Measurements from ENCODE around the gene NQO2. TPM values are rescaled to one million over a fixed set of nuclear protein-coding genes. Genes with fewer than 3 reads are reported as not detected.
"Not testable (repeated sequence)": the region's sequence is repeated elsewhere in the genome, so short reads cannot be mapped to it uniquely, and the experiment has no call there.

The NQO2 gene
- total RNA-seq, 2 donors from 2014 or later = 50.8 to 199 TPM

DNA sequence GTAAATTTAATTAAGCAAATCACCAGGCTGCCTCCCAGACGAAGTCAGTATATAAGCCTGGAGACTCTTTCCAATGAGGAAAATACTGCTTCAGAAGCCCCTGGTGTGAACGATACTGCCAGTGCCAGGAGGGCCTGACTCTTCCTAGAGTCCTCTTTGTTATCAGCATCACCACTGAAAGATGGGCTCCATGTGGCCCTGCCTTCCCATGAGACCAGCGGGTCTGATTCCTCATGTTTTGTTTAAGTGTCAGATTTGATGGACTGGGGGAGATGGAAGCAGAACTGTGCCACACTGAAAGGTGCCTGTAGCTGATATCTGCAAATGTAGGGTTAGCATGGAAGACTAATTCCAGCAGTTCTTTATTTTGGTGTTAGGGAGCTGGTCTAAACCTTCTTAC lies 7.9 kb downstream of the NQO2 start:
- no peak overlapping the region for H3K9ac ChIP-seq (ENCODE audit: extremely low read depth, low read length, poor library complexity, severe bottlenecking)
- no peak overlapping the region for H3K4me3 ChIP-seq (ENCODE audit: low read length)
- H3K4me1 Mint-ChIP-seq = no peaks in the 10 kb centered on the region
- H3K36me3 ChIP-seq (ENCODE audit: control insufficient read depth, insufficient read depth, low read length) = peaks cover 57% of the 10 kb centered on the region
- H3K9me3 ChIP-seq (ENCODE audit: control insufficient read depth, low read length) = peaks cover 38% of the 10 kb centered on the region
- H3K4me1 ChIP-seq (ENCODE audit: control insufficient read depth, insufficient read depth, low read length) = no peaks in the 10 kb centered on the region
- DNase-seq = no peak
- H3K27me3 Mint-ChIP-seq (ENCODE audit: insufficient read depth) = no peaks in the 10 kb centered on the region
- no peaks in the 10 kb centered on the region for H3K27me3 ChIP-seq (ENCODE audit: control insufficient read depth, insufficient read depth, low read length, poor library complexity, severe bottlenecking)
- no peak overlapping the region for H3K4me3 Mint-ChIP-seq
- peaks cover 49% of the 10 kb centered on the region for H3K9me3 Mint-ChIP-seq
- no peak overlapping the region for H3K27ac Mint-ChIP-seq
- WGBS, 2 experiments (ENCODE audit: insufficient coverage in 1 of 2, insufficient read length in 1 of 2) = 89 to 95% methylated on average over 2 to 3 of the region's 3 CpGs
- TF ChIP-seq, protein P1, sequence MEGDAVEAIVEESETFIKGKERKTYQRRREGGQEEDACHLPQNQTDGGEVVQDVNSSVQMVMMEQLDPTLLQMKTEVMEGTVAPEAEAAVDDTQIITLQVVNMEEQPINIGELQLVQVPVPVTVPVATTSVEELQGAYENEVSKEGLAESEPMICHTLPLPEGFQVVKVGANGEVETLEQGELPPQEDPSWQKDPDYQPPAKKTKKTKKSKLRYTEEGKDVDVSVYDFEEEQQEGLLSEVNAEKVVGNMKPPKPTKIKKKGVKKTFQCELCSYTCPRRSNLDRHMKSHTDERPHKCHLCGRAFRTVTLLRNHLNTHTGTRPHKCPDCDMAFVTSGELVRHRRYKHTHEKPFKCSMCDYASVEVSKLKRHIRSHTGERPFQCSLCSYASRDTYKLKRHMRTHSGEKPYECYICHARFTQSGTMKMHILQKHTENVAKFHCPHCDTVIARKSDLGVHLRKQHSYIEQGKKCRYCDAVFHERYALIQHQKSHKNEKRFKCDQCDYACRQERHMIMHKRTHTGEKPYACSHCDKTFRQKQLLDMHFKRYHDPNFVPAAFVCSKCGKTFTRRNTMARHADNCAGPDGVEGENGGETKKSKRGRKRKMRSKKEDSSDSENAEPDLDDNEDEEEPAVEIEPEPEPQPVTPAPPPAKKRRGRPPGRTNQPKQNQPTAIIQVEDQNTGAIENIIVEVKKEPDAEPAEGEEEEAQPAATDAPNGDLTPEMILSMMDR (conservative IDR thresholded peaks at IDR 0.05) = no peak
- peaks cover 91% of the 10 kb centered on the region for H3K36me3 Mint-ChIP-seq (ENCODE audit: low read depth)
- H3K27ac ChIP-seq (ENCODE audit: low read depth, low read length) = peak overlapping the region; percentile 48

DNA sequence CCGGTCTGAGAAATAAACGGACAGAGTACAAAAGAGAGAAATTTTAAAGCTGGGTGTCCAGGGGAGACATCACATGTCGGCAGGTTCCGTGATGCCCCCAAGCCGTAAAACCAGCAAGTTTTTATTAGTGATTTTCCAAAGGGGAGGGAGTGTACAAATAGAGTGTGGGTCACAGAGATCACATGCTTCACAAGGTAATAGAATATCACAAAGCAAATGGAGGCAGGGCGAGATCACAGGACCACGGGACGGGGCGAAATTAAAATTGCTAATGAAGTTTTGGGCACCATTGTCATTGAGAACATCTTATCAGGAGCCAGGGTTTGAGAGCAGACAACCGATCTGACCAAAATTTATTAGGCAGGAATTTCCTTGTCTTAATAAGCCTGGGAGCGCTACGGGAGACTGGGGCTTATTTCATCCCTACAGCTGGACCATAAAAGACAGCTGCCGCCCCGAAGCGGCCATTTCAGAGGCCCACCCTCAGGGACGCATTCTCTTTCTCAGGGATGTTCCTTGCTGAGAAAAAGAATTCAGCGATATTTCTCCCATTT lies 9.1 kb downstream of the NQO2 start:
- not testable (repeated sequence) for H3K4me1 Mint-ChIP-seq; H3K4me1 ChIP-seq (ENCODE audit: control insufficient read depth, insufficient read depth, low read length); H3K9ac ChIP-seq (ENCODE audit: extremely low read depth, low read length, poor library complexity, severe bottlenecking); DNase-seq; H3K27me3 Mint-ChIP-seq (ENCODE audit: insufficient read depth); H3K27ac Mint-ChIP-seq; H3K27me3 ChIP-seq (ENCODE audit: control insufficient read depth, insufficient read depth, low read length, poor library complexity, severe bottlenecking); H3K4me3 Mint-ChIP-seq; H3K4me3 ChIP-seq (ENCODE audit: low read length)
- peaks cover 64% of the 10 kb centered on the region for H3K36me3 ChIP-seq (ENCODE audit: control insufficient read depth, insufficient read depth, low read length)
- peaks cover 54% of the 10 kb centered on the region for H3K9me3 Mint-ChIP-seq
- 79 to 84% methylated on average over 15 to 17 of the region's 17 CpGs for WGBS, 2 experiments (ENCODE audit: insufficient coverage in 1 of 2, insufficient read length in 1 of 2)
- peaks cover 40% of the 10 kb centered on the region for H3K9me3 ChIP-seq (ENCODE audit: control insufficient read depth, low read length)
- H3K27ac ChIP-seq (ENCODE audit: low read depth, low read length) = peak overlapping the region; percentile 44
- H3K36me3 Mint-ChIP-seq (ENCODE audit: low read depth) = peaks cover 94% of the 10 kb centered on the region

DNA sequence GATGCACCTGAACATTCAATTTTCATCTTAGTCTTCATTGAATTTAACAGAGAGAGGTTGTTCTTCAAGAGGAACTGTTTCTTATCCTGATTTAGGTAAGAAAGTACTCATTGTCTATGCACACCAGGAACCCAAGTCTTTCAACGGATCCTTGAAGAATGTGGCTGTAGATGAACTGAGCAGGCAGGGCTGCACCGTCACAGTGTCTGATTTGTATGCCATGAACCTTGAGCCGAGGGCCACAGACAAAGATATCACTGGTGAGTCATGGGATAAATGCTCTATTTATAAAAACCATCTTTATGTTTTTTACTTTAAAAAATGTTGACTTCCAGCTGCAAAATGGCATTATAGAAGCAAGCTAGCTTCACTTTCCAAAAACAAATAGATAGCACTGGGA lies 10.2 kb downstream of the NQO2 start:
- H3K27ac Mint-ChIP-seq = no peak overlapping the region
- Histone ChIP-seq H3K36me3 (ENCODE audit: control insufficient read depth, insufficient read depth, low read length) (peaks cover 70% of the 10 kb centered on the region), H3K27me3 (ENCODE audit: control insufficient read depth, insufficient read depth, low read length, poor library complexity, severe bottlenecking) (no peaks in the 10 kb centered on the region), H3K4me3 (ENCODE audit: low read length) (no peak overlapping the region), H3K27ac (ENCODE audit: low read depth, low read length) (no peak overlapping the region), H3K4me1 (ENCODE audit: control insufficient read depth, insufficient read depth, low read length) (no peaks in the 10 kb centered on the region), H3K9me3 (ENCODE audit: control insufficient read depth, low read length) (peaks cover 40% of the 10 kb centered on the region), H3K9ac (ENCODE audit: extremely low read depth, low read length, poor library complexity, severe bottlenecking) (no peak overlapping the region)
- no peaks in the 10 kb centered on the region for H3K27me3 Mint-ChIP-seq (ENCODE audit: insufficient read depth)
- no peak overlapping the region for H3K4me3 Mint-ChIP-seq
- peaks cover 96% of the 10 kb centered on the region for H3K36me3 Mint-ChIP-seq (ENCODE audit: low read depth)
- TF ChIP-seq, protein P1 (conservative IDR thresholded peaks at IDR 0.05) = no peak
- WGBS, 2 experiments (ENCODE audit: insufficient coverage in 1 of 2, insufficient read length in 1 of 2) = 83 to 90% methylated on average over 1 to 3 of the region's 3 CpGs
- DNase-seq = no peak
- peaks cover 54% of the 10 kb centered on the region for H3K9me3 Mint-ChIP-seq
- no peaks in the 10 kb centered on the region for H3K4me1 Mint-ChIP-seq

DNA sequence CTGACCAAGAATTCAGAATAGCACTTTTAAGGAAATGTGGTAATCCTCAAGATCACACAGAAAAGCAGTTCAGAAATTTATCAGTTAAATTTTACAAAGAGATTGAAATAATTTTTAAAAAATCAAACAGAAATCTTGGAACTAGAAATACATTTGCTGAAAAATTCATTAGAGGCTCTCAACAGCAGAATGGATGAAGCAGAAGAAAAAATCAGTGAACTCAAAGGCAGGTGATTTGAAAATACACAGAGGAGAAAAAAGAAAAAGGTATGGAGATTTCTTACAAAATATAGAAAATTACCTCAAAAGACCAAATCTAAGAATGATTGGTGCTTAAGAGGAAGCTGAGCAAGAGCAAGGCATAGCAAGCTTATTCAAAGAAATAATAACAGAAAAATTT lies 11.5 kb downstream of the NQO2 start:
- H3K9me3 ChIP-seq (ENCODE audit: control insufficient read depth, low read length) = peaks cover 40% of the 10 kb centered on the region
- H3K36me3 ChIP-seq (ENCODE audit: control insufficient read depth, insufficient read depth, low read length) = peaks cover 67% of the 10 kb centered on the region
- Mint-ChIP-seq H3K27me3 (ENCODE audit: insufficient read depth) (no peaks in the 10 kb centered on the region), H3K9me3 (peaks cover 54% of the 10 kb centered on the region), H3K27ac (no peak overlapping the region), H3K4me3 (no peak overlapping the region), H3K4me1 (no peaks in the 10 kb centered on the region), H3K36me3 (ENCODE audit: low read depth) (peaks cover 92% of the 10 kb centered on the region)
- no peak overlapping the region for H3K9ac ChIP-seq (ENCODE audit: extremely low read depth, low read length, poor library complexity, severe bottlenecking)
- H3K27ac ChIP-seq (ENCODE audit: low read depth, low read length) = no peak overlapping the region
- TF ChIP-seq, protein P1 (conservative IDR thresholded peaks at IDR 0.05) = no peak
- H3K27me3 ChIP-seq (ENCODE audit: control insufficient read depth, insufficient read depth, low read length, poor library complexity, severe bottlenecking) = no peaks in the 10 kb centered on the region
- H3K4me3 ChIP-seq (ENCODE audit: low read length) = no peak overlapping the region
- no peaks in the 10 kb centered on the region for H3K4me1 ChIP-seq (ENCODE audit: control insufficient read depth, insufficient read depth, low read length)
- no peak for DNase-seq

All from endodermal cell (in vitro differentiated cells).